HG02973 (cell line): Measurements from ENCODE around the gene TSHR.
"Not testable (repeated sequence)": the region's sequence is repeated elsewhere in the genome, so short reads cannot be mapped to it uniquely, and the experiment has no call there.

ENCODE experiments used
- ATAC-seq: cut with Tn5 transposase; IDR thresholded peaks from one replicate; pipeline ENCODE4 v1.9.1; 2021; ENCODE audit warnings: moderate library complexity; ENCODE audit not compliant: unreplicated experiment

TSHR gene

DNA sequence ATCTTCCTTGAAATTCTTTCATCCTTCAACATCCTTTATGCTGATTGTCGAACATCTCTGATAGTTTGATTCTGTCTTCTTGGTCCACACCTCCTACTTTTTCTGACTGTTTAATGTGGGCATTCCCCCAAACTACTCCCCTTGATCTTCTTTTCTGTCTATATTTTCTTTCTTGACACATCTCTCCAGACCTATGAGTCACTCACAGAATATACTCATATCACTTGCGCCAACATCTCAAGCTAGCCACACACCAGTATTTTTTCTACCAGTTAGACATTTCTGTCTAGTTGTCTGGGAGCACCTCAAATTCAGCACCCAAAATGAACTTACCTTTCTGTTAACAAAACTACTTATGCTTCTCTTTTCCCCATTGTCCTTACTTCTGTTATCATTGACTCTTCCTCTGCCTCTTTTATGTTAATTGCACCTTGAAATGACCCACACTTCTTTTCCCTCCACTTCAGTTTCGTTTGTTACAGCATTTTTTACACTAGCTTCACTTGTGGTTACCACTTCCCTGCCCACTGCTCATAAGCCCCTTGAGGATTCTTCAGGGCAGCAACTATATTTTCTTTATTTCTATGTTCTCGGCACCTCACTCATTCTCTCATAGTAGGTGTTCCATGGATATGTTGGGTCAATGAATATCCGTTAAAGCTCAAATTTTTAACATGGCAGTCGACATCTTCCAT is 33.5 kb downstream of the TSHR start:
- peak; percentile 58 for ATAC-seq

DNA sequence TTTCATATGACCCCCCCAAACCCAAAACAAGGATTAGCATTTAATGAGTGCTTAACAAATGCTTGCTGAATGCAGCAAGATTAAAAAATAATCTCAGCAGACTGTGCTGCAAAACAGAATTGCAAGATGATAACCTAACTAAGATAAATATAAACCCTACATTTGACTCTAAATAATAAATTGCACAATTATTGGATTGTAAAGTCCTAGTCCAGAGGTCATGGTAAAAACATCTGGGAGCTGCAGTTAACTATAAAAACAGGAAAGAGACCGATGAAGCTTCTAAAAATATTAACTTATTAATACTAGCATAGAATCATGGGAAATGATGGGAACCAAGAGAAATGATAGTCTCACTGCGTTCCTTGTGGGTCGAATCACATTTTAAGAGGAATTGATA is 37.2 kb downstream of the TSHR start:
- ATAC-seq, result no peak

DNA sequence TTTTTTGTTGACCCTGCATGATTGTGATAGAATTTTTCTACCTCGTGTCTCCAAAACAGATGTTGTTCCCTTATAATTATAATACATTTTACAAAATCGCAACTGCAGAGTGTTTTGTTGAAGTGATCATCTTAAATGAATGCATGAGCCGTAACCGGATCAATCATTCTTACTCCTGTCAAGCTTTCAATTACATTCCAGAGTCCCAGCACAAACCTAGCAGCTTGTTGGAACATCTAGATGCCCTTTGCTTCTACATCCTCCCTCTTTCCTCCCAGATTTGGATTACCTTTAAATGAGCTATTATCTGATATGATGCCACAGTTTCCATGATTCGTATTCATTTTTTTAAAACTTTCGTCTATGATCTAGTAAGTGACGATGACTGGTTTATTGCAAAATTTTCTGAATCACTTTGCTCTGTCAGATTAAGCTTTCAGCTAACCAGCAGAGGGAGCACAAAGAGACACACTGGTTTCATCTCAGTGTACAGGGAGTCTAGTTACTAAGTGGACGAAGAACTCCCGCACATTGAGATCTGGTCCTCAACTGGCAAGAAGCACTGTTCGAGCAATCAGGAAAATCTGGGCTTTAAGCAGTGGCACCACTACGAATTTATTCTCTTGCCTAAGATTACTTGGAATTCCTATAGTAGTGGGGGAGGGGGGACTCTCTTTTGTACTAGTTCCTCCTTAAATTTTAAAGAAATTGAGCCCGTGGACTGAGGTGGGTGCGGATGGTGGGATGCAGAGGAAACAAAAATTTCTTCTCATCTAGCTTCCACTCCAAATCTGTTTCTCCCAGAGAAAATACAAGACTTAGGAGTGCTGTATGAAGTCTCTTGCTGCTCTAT is 40.9 kb downstream of the TSHR start:
- peak; percentile 93 for ATAC-seq

DNA sequence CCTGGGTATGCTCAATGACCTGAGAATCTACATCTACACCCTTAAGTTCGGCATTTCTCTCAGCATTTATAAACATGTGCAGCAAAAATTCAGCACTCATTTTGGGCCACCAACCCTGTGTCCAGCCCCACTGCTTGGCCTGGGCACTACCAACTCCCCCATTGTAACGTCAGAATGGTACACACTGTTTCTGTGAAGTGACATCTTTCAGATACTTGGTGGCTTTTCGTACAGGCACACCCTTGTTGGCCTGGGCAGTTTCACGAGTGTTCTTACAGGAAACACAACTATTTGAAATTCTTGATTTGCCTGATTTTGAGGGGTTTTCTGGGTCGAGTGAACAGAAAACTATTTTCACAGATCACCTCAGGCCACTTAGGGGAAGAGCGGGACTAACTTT is 46.0 kb downstream of the TSHR start:
- no peak for ATAC-seq

DNA sequence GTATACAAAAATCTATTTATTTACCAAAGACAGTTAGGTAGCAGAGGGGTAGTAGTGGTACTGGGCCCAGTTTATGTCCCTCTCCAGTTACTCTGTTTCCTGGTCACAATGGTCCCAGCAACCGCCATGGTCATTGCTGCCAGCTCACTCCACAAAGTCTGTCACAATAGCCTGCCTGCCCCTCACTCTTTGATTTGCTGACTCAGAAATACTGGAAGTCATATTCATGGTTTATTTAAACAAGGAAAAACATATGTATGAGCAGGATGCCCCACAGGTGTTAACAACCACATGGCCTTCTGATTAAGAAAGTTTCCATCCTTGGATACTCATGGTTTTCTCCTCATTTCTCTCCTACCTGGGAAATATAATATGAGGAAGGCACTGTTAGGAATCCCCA is 49.2 kb downstream of the TSHR start:
- ATAC-seq, result no peak

DNA sequence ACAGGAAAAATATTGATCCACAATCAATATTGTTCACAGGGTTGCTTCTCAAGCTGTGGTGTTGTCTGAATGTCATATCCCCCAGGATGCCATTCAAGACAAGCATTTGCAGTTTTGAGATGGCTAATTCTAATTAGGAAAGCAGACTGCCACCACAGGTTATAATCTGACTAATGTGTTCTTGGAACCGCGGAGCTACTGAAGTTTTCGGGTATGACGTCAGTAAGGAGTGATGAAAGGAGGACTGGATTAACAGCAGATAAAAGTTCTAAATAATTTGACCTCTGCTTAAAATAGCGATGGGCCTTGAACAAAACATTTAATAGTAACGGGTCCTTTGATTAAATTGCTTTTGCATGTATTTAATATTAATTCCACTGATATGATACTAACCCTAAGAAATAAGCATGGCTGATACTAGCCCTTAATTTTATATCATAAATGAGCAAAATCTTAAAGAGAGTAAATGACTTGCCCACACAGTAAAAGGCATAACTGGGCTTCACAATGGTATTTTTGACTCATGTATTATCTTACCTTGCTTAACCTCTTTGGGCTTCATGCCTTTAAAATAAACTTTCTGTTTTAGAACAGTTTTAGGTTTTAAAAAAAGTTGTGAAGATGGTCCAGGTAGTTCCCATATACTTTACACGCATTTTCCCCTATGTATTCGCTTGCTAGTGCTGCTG is 50.3 kb downstream of the TSHR start:
- no peak for ATAC-seq

DNA sequence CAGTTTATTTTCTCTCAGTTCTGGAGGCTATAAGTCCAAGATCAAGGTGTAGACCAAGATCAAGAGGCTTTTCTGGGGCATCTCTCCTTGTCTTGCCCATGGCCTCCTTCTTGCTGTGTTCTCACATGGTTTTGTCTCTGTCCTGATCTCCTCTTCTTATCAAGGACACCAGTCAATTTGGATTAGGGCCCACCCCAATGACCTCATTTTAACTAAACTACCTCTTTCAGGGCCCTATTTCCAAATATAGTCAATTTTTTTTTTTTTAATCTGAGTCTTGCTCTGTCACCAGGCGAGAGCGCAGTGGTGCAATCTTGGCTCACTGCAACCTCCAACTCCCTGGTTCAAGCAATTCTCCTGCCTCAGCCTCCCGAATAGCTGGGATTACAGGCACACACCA is 50.8 kb downstream of the TSHR start:
- ATAC-seq, result no peak

DNA sequence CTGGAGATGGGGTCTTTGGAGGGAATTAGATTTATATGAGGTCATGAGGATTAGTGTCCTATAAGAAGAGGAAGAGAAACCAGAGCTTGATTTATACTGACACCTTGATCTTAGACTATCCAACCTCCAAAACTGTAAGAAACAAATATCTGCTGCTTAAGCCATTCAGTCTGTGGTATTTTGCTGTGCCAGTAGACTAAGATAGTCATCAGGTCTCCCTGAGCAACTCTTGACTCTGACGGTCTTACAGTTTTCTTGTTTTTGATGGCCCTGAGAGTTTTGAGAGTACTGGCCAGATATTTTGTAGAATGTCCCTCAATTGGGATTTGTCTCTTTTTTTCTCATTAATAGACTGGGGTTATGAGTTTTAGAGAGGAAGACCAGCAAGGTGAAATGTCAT is 51.7 kb downstream of the TSHR start:
- no peak for ATAC-seq

DNA sequence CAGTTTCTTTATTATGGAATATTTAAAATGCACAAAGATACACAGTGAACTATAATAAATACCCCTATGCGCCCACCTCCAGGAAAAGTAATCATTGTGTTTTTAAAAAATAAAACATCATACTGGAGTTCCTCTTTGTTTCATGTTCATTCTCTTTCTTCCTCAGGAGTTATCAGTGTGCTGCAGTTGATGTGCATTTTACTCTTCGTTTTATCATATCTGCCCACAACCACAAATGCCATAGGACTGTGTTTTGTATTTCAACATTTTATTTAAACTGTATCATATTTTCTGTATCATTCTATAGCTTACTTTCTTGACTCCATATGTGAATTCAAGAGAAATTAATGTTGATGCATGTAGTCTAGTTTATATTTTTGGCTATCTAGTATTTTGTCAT is 53.9 kb downstream of the TSHR start:
- no peak for ATAC-seq

DNA sequence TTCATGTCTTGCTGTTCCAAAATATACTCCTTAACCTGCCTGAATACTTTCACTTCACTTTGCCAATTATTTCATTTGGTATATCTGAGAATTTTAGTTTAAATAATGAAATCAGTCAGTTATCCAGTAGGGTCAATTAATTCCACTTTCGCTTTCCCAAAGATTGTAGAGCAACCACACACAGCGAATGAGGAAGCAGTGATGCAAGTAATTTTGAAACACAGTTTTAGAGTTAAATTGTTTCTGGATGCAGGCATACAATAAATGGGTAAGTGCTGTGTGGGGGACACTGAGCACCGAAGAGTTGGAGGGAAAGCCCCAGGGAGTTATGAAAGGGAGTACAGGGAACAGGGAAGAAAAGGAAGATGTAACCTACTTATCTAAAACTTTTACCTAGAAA is 62.8 kb downstream of the TSHR start:
- no peak for ATAC-seq

DNA sequence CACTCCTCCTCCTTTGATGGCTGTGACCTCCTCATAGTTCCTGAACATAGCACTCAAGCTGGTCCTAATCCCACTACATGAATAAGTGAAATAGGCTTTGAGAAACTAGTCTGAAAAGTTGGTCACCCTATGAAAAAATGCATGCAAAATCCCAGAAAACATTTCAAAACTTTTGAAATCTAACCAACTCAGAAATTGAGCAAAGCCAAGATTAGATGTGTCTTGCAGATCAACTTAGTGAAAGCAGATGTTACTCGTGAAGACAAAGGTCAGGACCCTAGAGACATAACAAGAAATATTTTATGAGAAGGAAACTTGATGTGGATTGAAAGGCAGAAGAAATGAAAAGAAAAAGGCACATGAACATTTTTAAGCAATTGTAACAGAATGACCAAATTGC is 63.3 kb downstream of the TSHR start:
- no peak for ATAC-seq

DNA sequence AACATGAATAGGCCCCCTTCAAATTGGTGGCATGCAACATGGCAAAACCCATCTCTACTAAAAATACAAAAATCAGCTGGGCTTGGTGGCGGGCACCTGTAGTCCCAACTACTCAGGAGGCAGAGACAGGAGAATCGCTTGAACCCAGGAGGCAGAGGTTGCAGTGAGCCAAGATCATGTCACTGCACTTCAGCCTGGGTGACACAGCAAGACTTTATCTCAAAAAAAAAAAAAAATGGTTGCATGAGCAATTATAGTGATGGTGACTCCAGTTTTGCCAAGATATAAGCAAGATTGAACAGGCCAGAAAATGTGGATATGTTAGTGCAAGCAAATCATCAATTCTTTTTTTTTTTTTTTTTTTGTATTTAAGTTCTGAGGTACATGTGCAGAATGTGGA is 63.7 kb downstream of the TSHR start:
- ATAC-seq, result not testable (repeated sequence)

DNA sequence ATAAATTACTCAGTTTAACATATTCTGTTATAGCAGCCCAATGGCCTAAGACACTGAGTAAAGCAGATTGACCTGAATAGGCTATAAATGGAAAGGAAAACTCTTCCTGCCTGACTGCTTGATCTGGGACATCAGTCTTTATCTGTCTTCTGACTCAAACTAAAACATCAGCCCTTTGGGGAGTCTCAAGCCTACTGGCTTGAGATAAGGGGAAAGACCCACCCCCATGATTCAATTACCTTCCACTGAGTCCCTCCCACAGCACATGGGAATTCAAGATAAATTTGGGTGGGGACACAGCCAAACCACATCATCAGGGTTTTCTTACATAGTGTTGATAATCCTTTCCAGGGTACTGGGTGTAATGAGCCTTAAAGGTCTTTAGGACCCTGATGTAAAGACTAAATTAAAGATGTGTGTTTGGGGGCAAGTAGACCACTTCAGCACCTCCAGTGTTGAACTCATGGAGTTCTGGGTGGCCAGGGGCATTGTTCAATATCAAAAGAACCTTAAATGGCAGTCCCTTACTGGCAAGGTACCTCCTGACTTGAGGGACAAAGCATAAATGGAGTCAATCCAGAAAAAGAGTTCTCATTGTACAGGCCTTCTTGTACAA is 67.8 kb downstream of the TSHR start:
- ATAC-seq, result no peak

DNA sequence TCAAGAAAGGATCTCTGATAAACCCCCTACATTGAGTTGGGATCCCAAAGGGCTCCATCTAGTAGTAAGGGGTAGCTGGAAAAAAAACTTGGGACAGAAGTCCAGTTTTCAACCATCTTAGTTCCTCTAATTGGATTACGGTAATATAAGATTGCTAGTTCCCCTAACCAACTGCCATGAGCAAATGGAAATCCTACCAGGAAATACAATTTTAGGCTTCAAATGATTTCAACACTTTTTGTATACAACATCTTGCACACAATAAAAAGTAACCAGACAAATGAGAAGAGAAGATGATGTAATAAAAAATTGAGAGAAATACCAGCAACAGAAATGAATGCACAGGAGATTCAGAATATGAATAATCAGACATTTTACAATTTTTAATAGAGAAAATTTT is 73.0 kb downstream of the TSHR start:
- no peak for ATAC-seq

DNA sequence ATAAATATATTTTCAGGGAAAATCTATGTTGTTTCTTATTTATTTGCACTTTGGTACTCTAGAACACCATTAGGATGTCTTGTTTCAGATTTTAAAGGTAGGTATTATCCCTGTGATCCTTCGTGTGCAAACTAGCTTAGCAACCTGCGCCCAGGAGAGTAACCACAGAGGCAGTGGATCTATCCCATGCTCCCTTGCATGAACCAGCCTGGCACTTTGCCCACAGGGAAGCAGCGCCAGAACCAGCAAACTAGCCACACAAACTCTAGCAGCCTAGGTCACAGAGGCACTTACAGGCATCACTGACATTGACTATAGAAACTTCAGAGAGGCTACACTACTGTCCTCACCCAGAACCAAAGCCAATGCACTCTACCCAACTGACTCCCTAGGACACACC is 76.1 kb downstream of the TSHR start:
- no peak for ATAC-seq

DNA sequence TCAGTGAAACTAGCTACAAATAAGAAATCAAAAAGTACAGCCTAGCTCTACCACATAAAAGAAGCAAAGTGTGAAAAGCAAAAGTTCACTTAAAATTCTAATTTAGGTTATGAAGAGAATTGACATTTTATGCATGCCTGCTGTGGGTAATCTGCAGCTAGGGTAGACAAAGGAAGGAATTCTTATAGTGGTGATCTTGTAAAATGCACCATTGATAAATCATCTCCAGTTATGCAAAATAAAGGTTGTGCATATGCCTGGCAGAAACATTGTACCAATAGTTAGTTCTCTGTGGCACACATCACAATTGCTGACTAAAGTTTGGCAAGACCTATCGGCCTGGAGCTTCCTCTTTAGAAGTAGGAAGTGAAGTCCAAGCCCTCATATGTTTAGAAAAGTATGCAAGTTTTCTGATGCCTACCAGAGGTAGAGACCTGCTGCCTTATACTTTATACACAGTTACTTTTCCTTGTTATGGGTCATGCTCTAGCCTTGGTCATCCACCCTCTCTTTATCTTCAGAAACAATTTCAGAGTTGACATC is 78.3 kb downstream of the TSHR start:
- ATAC-seq, result no peak

DNA sequence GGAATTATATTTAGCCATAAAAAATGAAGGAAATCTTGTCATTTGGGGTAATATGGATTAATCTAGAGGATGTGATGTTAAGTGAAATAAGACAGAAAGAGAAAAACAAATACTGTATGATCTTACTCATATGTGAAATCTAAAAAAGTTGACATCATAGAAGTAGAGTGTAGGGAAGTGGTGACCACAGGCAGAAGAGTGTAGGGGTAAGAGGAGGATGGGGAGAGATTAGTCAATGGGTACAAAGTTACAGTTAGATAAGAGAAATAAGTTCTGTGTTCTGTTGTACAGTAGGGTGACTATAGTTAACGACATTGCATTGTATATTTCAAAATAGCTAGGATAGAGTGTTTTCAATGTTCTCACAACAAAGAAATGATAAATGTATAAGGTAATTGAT is 87.0 kb downstream of the TSHR start:
- no peak for ATAC-seq

DNA sequence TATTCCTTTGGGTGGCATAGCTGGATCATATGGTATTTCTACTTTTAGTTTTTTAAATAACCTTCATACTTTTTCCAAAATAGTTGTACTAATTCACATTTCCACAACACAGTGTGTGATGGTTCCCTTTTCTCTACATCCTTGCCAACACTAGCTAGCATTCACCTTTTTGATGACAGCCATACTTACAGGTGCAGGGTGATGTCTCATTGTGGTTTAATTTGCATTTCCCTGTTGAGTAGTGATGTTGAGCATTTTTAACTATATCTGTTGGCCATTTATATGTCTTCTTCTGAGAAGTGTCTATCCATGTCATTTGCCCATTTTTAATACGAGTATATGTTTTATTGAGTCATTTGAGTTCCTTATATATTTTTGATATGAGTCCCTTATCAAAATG is 96.1 kb downstream of the TSHR start:
- no peak for ATAC-seq

DNA sequence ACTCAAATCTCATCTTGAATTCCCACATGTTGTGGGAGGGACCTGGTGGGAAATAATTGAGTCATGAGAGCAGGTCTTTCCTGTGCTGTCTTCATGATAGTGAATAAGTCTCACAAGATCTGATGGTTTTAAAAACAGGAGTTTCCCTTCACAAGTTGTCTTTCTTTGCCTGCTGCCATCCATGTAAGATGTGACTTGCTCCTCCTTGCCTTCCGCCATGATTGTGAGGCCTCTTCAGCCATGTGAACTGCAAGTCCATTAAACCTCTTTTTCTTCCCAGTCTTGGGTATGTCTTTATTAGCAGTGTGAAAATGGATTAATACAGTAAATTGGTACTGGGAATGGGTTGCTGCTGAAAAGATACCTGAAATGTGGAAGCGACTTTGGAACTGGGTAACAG is 98.6 kb downstream of the TSHR start:
- ATAC-seq, result not testable (repeated sequence)

DNA sequence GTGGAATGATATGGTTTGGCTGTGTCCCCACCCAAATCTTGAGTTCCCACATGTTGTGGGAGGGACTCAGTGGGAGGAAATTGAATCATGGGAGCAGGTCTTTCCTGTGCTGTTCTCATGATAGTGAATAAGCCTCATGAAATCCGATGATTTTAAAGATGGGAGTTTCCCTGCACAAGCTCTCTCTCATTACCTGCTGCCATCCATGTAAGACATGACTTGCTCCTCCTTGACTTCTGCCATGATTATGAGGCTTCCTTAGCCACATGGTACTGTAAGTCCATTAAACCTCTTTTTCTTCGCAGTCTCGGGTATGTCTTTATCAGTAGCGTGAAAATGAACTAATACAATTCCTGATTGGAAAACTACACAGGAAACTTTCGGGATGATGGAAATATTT is 100.5 kb downstream of the TSHR start:
- no peak for ATAC-seq

DNA sequence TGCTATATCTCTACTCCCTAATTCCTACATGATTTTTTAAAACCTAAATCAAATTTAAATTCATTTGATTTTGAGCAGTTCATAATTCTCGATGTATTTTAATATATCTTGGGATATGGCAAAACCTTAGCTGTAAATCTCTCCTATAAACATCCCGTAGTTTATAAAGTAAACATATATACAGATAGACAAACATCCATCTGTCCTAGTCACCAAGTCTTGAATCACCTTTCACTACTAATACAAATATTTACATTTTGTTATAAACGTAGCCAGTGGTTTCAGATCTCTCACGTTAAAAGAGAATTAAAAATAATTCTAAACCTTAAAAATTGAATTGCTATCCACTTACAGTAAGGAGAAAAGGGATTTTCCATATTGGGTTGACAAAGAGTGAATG is 107.0 kb downstream of the TSHR start:
- ATAC-seq, result no peak
